ENCODE measurements around the gene RPA1. TPM values are rescaled to one million over a fixed set of nuclear protein-coding genes. Genes with fewer than 3 reads are reported as not detected.
"Not testable (repeated sequence)": the region's sequence is repeated elsewhere in the genome, so short reads cannot be mapped to it uniquely, and the experiment has no call there.

The RPA1 gene
- total and polyA plus RNA-seq, 2 experiments from 2014 or later = 50.0 to 78.9 TPM

DNA sequence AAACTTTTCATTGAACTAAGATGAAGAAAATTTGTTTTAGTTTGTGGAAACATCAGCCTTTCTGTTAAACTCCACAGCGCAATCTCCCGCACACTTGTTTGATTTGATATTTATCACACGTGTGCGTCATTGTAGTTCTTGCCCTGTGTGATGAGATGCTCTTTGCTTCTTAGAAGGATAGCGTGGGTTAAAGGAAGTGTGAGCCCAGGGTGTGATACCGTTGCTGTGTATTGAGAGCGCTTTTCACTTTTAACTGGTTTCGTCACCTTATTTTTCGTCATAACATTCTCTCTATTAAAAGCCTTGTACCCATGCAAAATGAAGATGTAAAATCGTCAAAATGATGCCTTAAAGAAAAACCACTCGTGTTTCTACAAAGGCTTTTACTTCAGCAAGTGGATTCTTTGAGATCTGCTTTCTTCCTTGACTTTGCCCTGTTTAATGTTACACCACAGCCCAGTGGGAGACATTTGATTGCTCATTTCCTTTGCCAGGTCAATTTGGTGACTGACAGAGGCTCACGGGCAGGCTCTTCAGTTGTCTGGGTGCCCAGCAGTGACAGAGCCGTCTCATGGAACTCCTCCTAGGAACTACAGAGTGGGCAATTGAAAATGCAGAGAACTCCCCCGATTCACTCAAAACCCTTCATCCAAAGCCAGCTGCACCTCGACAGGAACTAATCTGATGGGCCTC, 61.1 kb downstream of the RPA1 start:
- no peak for DNase-seq (ENCODE audit: low read depth in 1 of 2, low spot score in 1 of 2)
- no peaks in the 10 kb centered on the region for H3K27me3 ChIP-seq
- TF ChIP-seq, protein P1, sequence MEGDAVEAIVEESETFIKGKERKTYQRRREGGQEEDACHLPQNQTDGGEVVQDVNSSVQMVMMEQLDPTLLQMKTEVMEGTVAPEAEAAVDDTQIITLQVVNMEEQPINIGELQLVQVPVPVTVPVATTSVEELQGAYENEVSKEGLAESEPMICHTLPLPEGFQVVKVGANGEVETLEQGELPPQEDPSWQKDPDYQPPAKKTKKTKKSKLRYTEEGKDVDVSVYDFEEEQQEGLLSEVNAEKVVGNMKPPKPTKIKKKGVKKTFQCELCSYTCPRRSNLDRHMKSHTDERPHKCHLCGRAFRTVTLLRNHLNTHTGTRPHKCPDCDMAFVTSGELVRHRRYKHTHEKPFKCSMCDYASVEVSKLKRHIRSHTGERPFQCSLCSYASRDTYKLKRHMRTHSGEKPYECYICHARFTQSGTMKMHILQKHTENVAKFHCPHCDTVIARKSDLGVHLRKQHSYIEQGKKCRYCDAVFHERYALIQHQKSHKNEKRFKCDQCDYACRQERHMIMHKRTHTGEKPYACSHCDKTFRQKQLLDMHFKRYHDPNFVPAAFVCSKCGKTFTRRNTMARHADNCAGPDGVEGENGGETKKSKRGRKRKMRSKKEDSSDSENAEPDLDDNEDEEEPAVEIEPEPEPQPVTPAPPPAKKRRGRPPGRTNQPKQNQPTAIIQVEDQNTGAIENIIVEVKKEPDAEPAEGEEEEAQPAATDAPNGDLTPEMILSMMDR (IDR thresholded peaks at IDR 0.05; ENCODE audit: low read depth, low read length) = no peak
- H3K27ac ChIP-seq = no peak overlapping the region
- H3K36me3 ChIP-seq = peaks cover 18% of the 10 kb centered on the region
- no peaks in the 10 kb centered on the region for H3K4me1 ChIP-seq (ENCODE audit: low read depth)
- H3K4me3 ChIP-seq = no peak overlapping the region
- no peaks in the 10 kb centered on the region for H3K9me3 ChIP-seq (ENCODE audit: low read depth)

DNA sequence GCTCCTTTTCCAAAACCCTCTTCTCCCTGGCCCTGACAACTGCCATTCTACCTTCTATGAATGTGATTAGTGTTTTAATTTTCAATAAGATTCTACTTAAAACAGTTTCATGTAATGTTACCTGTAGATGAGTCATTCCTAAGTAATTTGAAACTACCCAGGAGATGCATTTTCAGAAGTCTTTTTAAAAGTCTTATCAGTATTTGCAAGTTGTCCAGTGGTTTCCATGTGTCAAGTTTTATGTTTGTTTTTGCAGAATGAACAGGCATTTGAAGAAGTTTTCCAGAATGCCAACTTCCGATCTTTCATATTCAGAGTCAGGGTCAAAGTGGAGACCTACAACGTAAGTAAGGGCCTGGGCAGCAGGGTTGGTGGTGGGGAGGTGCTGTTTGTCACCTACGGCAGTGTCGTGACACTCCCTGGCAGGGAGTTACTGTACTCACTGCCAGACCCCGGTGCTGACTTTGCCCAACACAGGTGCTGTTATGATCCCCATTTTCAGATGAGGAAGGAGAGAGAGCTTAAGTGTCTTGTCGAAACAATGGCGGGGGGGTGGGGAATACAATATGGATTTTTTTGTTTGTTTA, 65.0 kb downstream of the RPA1 start:
- TF ChIP-seq, protein P1 (IDR thresholded peaks at IDR 0.05; ENCODE audit: low read depth, low read length) = no peak
- Histone ChIP-seq H3K9me3 (ENCODE audit: low read depth) (no peaks in the 10 kb centered on the region), H3K27me3 (no peaks in the 10 kb centered on the region), H3K4me3 (no peak overlapping the region), H3K4me1 (ENCODE audit: low read depth) (no peaks in the 10 kb centered on the region), H3K27ac (no peak overlapping the region), H3K36me3 (peaks cover 27% of the 10 kb centered on the region)
- no peak for DNase-seq (ENCODE audit: low read depth in 1 of 2, low spot score in 1 of 2)

DNA sequence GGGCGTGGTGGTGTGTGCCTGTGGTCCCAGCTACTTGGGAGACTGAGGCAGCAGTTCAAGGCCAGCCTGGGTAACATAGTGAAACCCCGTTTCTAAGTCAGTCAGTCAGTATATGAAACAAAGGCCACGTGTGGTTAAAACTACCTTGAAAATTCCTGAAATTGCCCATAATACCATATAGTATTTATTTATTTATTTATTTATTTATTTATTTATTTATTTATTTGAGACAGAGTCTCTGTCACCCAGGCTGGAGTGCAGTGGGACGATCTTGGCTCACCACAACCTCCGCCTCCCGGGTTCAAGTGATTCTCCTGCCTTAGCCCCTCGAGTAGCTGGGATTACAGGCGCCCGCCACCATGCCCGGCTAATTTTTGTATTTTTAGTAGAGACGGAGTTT, 65.7 kb downstream of the RPA1 start:
- not testable (repeated sequence) for H3K4me1 ChIP-seq (ENCODE audit: low read depth); H3K4me3 ChIP-seq; DNase-seq (ENCODE audit: low read depth in 1 of 2, low spot score in 1 of 2); H3K27me3 ChIP-seq; H3K27ac ChIP-seq; H3K9me3 ChIP-seq (ENCODE audit: low read depth)
- peaks cover 27% of the 10 kb centered on the region for H3K36me3 ChIP-seq

DNA sequence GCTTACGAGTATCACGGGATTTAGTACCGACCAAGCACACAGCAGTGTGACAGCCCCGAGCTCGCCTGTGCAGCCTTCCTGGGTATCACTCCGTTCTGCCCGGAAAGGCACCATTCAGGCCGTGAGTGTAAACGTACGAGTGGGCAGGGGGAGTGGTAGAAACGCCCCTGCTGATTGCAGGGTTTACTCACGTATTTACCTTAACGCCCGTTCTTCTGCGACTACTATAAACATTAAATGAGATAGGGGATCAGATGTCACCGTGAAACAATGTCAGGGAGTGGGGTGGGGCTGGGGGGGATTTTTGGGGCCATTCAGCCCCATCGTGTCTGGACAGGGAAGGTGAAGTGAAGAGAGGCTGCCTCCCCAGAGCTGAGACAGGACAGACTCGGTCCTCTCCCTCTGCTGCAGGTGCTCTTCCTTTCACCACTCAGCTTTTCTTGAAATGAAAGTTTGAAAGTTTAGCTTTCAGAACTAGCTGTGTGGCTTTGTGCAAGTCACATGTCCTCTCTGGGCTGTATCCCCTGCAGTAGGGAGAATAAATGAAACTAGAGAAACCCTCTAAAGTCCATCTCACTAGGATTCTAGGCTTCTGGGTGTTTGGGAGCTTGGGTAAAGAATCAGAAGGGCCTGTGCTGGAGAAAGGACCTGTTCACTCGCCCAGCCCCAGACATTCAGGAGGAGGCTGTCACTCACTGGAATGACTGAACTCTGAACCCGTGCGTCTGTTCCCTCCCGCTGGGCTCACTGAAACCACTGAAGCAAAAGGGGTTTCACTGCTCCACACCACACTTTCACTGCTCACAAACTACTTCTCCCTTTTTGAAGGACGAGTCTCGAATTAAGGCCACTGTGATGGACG, 66.7 kb downstream of the RPA1 start:
- Histone ChIP-seq H3K27me3 (no peaks in the 10 kb centered on the region), H3K27ac (no peak overlapping the region), H3K4me1 (ENCODE audit: low read depth) (no peaks in the 10 kb centered on the region), H3K36me3 (peaks cover 27% of the 10 kb centered on the region), H3K9me3 (ENCODE audit: low read depth) (no peaks in the 10 kb centered on the region), H3K4me3 (no peak overlapping the region)
- no peak for DNase-seq (ENCODE audit: low read depth in 1 of 2, low spot score in 1 of 2)
- TF ChIP-seq, protein P1 (IDR thresholded peaks at IDR 0.05; ENCODE audit: low read depth, low read length) = no peak

DNA sequence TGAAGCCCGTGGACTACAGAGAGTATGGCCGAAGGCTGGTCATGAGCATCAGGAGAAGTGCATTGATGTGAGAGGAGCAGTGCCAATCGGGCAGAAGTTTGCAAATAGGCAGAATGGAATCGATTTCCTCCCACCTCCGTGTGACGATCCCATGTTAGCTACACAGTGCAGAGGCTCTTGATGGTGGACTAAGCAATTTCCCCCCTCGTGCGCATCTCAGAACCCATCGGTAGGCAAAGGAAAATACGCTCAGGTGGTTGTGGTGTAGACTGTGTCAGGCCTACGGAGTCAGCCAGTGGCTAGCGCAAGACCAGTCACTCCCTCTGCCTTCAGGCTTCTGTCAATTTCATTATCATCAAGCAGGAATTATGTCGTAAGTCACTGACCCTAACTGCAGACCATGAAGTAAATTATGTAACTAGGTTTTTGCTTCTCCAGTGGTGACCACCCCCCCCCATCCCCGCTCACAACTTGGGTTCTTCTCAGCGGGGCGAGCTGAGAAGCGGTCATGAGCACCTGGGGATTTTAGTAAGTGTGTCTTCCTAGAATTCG, 67.4 kb downstream of the RPA1 start:
- Histone ChIP-seq H3K9me3 (ENCODE audit: low read depth) (no peaks in the 10 kb centered on the region), H3K27me3 (no peaks in the 10 kb centered on the region), H3K4me1 (ENCODE audit: low read depth) (no peaks in the 10 kb centered on the region), H3K36me3 (peaks cover 27% of the 10 kb centered on the region), H3K4me3 (no peak overlapping the region), H3K27ac (no peak overlapping the region)
- TF ChIP-seq, protein P1 (IDR thresholded peaks at IDR 0.05; ENCODE audit: low read depth, low read length) = no peak
- DNase-seq (ENCODE audit: low read depth in 1 of 2, low spot score in 1 of 2) = no peak
